Endothelial cell of umbilical vein (primary cell): ENCODE results near the gene RAB3IP. TPM values are rescaled to one million over a fixed set of nuclear protein-coding genes. Genes with fewer than 3 reads are reported as not detected.

Source experiments
- BruUV-seq: library from RNA; stranded (reverse); fragments of 400-500 nt; replicated peaks from 2 replicates; lab custom pipeline; 2021; lab: Mats Ljungman, UMichigan
- CTCF ChIA-PET: fragments of 300-600, 350-600 bp; sonication (Branson Sonifier 250); formaldehyde crosslinking; loops from one replicate; lab custom pipeline; 2021; ENCODE audit warnings: antibody characterized with exemption, inconsistent platforms; lab: Charles Lee
- POLR2A ChIA-PET: fragments of 300-600, 350-600 bp; sonication (Branson Sonifier 250); formaldehyde crosslinking; loops from one replicate; lab custom pipeline; 2021; ENCODE audit warnings: antibody characterized with exemption, inconsistent platforms; lab: Charles Lee
- DNase-seq: peaks from one replicate; pipeline ENCODE4 v3.0.0-alpha.2; 2011; ENCODE audit warnings: low read depth, low spot score
- FAIRE-seq: peaks from 2 replicates; lab custom pipeline; 2011; peaks lifted over from hg19 to GRCh38; lab: Jason Lieb, UNC
- H2AFZ ChIP-seq: 2 replicates; pipeline ENCODE4 v1.6.0; 2012; ENCODE audit warnings: low read depth, low read length, control low read depth, inconsistent platforms
- H3K27ac ChIP-seq: 2 replicates; pipeline ENCODE4 v1.5.1; 2011; ENCODE audit warnings: low read depth, mild to moderate bottlenecking, control low read depth, low read length, moderate library complexity; ENCODE audit not compliant: insufficient read depth
- H3K27me3 ChIP-seq, 2 experiments: 2 replicates each; pipeline versions ENCODE4 v1.6.0 to v1.6.1; 2011; ENCODE audit warnings: low read length in 2 of 2, mixed read lengths in 1 of 2; ENCODE audit not compliant: control insufficient read depth in 2 of 2, insufficient read depth in 2 of 2
- H3K36me3 ChIP-seq, 2 experiments: 2 replicates in 1 of 2; 3 replicates in 1 of 2; pipeline ENCODE4 v1.5.1; 2011; ENCODE audit warnings: low read length in 2 of 2, mild to moderate bottlenecking in 1 of 2, moderate library complexity in 1 of 2; ENCODE audit not compliant: control insufficient read depth in 2 of 2, insufficient read depth in 2 of 2; ENCODE audit errors: extremely low read depth in 1 of 2
- H3K4me1 ChIP-seq: 3 replicates; pipeline ENCODE4 v1.5.1; 2011; ENCODE audit warnings: mild to moderate bottlenecking, low read length; ENCODE audit not compliant: control insufficient read depth, insufficient read depth; ENCODE audit errors: extremely low read depth
- H3K4me2 ChIP-seq: 2 replicates; pipeline ENCODE4 v1.6.1; 2011; ENCODE audit warnings: low read length, control low read depth, mixed read lengths; ENCODE audit not compliant: insufficient read depth
- H3K4me3 ChIP-seq, 3 experiments: fragments of 200-600 bp in 1 of 3; sonication (generic), shearing (Covaris generic) in 1 of 3; replicated peaks in 1 of 3; 2 replicates each; pipeline ENCODE4 v1.5.1; 2011 to 2016; ENCODE audit warnings: control low read depth in 3 of 3, low read length in 3 of 3, mild to moderate bottlenecking in 2 of 3, inconsistent platforms in 1 of 3, low read depth in 1 of 3, moderate library complexity in 1 of 3; ENCODE audit not compliant: insufficient read depth in 1 of 3
- H3K79me2 ChIP-seq: 2 replicates; pipeline ENCODE4 v1.6.0; 2012; ENCODE audit warnings: low read length, inconsistent platforms; ENCODE audit not compliant: control insufficient read depth, insufficient read depth
- H3K9ac ChIP-seq: replicated peaks from 2 replicates; pipeline ENCODE3; 2011; ENCODE audit warnings: low read length, control low read depth; ENCODE audit not compliant: insufficient read depth; ENCODE audit errors: extremely low read depth
- H3K9me1 ChIP-seq: replicated peaks from 3 replicates; pipeline ENCODE4 v1.6.0; 2011; ENCODE audit warnings: mild to moderate bottlenecking, low read length; ENCODE audit not compliant: control insufficient read depth, insufficient read depth; ENCODE audit errors: extremely low read depth
- H3K9me3 ChIP-seq: replicated peaks from 2 replicates; pipeline ENCODE4 v1.5.1; 2012; ENCODE audit warnings: low read length, inconsistent platforms; ENCODE audit not compliant: control insufficient read depth, insufficient read depth
- H4K20me1 ChIP-seq: replicated peaks from 2 replicates; pipeline ENCODE3; 2011; ENCODE audit warnings: mild to moderate bottlenecking, low read length; ENCODE audit not compliant: control insufficient read depth, insufficient read depth; ENCODE audit errors: extremely low read depth
- EZH2 ChIP-seq: IDR thresholded peaks from 2 replicates; pipeline ENCODE4 v1.6.1; 2012; ENCODE audit warnings: borderline replicate concordance, low read depth, mild to moderate bottlenecking, moderate library complexity, low read length, inconsistent platforms; ENCODE audit not compliant: severe bottlenecking
- FOS ChIP-seq: IDR thresholded peaks from 2 replicates; pipeline ENCODE4 v1.6.1; 2011; ENCODE audit warnings: mild to moderate bottlenecking, low read length, moderate library complexity, borderline replicate concordance; ENCODE audit not compliant: insufficient read depth
- GATA2 ChIP-seq: IDR thresholded peaks from 2 replicates; pipeline ENCODE4 v1.7.0; 2011; ENCODE audit warnings: low read depth, mild to moderate bottlenecking, moderate library complexity, mixed read lengths, low read length; ENCODE audit not compliant: insufficient read length, insufficient read depth
- JUN ChIP-seq: IDR thresholded peaks from 2 replicates; pipeline ENCODE4 v1.6.1; 2011; ENCODE audit warnings: borderline replicate concordance, low read depth; ENCODE audit not compliant: insufficient read length, insufficient read depth
- MYC ChIP-seq: IDR thresholded peaks from one replicate; pipeline ENCODE4 v1.6.1; 2011; ENCODE audit warnings: mild to moderate bottlenecking, low read depth, low read length
- POLR2A ChIP-seq: IDR thresholded peaks from 2 replicates; pipeline ENCODE4 v1.6.1; 2012; ENCODE audit warnings: low read depth, mild to moderate bottlenecking, control low read depth, low read length
- POLR2AphosphoS5 ChIP-seq: IDR thresholded peaks from 2 replicates; pipeline ENCODE4 v1.6.1; 2012; ENCODE audit warnings: low read depth, mild to moderate bottlenecking, control low read depth, low read length, moderate library complexity; ENCODE audit not compliant: insufficient read depth
- dilution Hi-C: fragments of 300-500 bp; cut with MboI; formaldehyde crosslinking; loops from one replicate; pipeline ENCODE4 v1.15.0; 2019; ENCODE audit warnings: low sequenced_read_pairs; ENCODE audit not compliant: extremely low pct_ligation_motif_present
- intact Hi-C: fragments of 100-400 bp; cut with micrococcal nuclease; formaldehyde crosslinking; loops from one replicate; pipeline ENCODE4 v1.10.0; 2022
- polyA plus RNA-seq, 4 experiments: library from polyadenylated mRNA; depleted of rRNA in 3 of 4; stranded (reverse) in 3 of 4; unstranded in 1 of 4; fragments of >200 nt; gene quantifications; 2 replicates each; pipeline versions ENCODE4 v1.2.1 to v1.2.3, GENCODE V29; 2011 to 2012; ENCODE audit warnings: missing spikeins in 1 of 4
- total RNA-seq: library from RNA; stranded (reverse); gene quantifications from 2 replicates; pipeline ENCODE4 v1.2.3, GENCODE V29; 2021
- TF ChIP-seq, protein P1 (sequence below), 2 donors: IDR thresholded peaks; 1 replicate in 1 of 2; 2 replicates in 1 of 2; pipeline ENCODE4 v1.5.1; 2011; ENCODE audit warnings: low read length in 2 of 2, mild to moderate bottlenecking in 2 of 2, moderate library complexity in 2 of 2, control low read depth in 1 of 2, inconsistent platforms in 1 of 2, low read depth in 1 of 2; ENCODE audit not compliant: insufficient read depth in 1 of 2; ENCODE audit errors: extremely low read depth in 1 of 2
- TF ChIP-seq, protein P2 (sequence below): IDR thresholded peaks from 2 replicates; pipeline ENCODE4 v1.6.1; 2011; ENCODE audit not compliant: insufficient read depth, insufficient read length

The RAB3IP gene
- total and polyA plus RNA-seq, 2 donors (not counting 3 experiments of a cell fraction or from before 2014, with no cell fraction given): 9.6 to 13.3 TPM

DNA sequence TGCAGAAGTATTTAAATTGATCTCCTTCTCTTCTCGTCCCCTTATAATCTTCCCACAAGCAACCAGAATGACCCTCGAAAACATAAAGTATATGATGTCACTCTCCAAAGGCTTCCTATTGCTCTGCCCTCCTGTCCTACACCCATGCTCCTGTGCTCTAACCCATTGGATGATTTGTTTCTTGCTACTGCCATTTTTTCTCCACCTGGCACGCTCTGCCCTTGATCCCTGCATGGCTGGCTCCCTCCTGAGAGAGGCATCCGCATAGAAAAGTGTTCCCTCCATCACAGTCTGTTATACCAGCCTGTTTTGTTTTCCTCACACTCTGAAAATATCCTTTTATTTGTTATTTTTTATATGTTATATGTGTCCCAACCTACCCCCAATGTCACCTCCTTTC lies 106.2 kb downstream of the RAB3IP start:
- BruUV-seq: no TSS peak

DNA sequence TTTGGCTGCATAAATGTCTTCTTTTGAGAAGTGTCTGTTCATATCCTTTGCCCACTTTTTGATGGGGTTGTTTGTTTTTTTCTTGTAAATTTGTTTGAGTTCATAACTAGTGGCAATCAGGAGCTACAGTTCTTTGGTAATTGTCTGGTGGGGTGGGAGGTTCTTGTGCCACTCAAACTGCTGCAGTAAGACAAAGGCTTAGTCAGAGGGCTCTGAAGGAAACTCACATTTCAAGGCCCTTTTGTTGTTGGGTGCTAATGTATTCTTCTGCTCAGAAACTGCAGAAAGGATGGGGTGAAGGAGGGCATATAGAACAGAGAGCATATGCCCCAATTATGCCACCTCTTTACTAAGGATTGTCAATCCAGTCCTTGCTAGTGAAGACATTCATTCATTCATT lies 108.3 kb downstream of the RAB3IP start:
- Histone ChIP-seq H2AFZ (no peak overlapping the region), H3K4me1 (no peaks in the 10 kb centered on the region), H3K27ac (no peak overlapping the region), H4K20me1 (no peaks in the 10 kb centered on the region), H3K4me2 (no peak overlapping the region), H3K27me3 (no peaks in the 10 kb centered on the region), H3K79me2 (no peaks in the 10 kb centered on the region), H3K9me3 (no peaks in the 10 kb centered on the region), H3K9me1 (no peaks in the 10 kb centered on the region), H3K4me3 (no peak overlapping the region), H3K9ac (no peak overlapping the region), H3K36me3 (no peaks in the 10 kb centered on the region)
- dilution Hi-C loops: no loop called here
- ChIA-PET CTCF (no interaction called here), POLR2A (no interaction called here)
- FAIRE-seq (no peak), DNase-seq (no peak)
- BruUV-seq: no TSS peak
- intact Hi-C loops: no loop called here
- TF ChIP-seq JUN (no peak), GATA2 (no peak), MYC (no peak), EZH2 (no peak), FOS (no peak), POLR2AphosphoS5 (no peak), POLR2A (no peak)
- TF ChIP-seq, protein P1, sequence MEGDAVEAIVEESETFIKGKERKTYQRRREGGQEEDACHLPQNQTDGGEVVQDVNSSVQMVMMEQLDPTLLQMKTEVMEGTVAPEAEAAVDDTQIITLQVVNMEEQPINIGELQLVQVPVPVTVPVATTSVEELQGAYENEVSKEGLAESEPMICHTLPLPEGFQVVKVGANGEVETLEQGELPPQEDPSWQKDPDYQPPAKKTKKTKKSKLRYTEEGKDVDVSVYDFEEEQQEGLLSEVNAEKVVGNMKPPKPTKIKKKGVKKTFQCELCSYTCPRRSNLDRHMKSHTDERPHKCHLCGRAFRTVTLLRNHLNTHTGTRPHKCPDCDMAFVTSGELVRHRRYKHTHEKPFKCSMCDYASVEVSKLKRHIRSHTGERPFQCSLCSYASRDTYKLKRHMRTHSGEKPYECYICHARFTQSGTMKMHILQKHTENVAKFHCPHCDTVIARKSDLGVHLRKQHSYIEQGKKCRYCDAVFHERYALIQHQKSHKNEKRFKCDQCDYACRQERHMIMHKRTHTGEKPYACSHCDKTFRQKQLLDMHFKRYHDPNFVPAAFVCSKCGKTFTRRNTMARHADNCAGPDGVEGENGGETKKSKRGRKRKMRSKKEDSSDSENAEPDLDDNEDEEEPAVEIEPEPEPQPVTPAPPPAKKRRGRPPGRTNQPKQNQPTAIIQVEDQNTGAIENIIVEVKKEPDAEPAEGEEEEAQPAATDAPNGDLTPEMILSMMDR (IDR thresholded peaks at IDR 0.05; ENCODE audit: extremely low read depth in 1 of 2, insufficient read depth in 1 of 2, low read depth in 1 of 2, low read length in 2 of 2): no peak
- TF ChIP-seq, protein P2, sequence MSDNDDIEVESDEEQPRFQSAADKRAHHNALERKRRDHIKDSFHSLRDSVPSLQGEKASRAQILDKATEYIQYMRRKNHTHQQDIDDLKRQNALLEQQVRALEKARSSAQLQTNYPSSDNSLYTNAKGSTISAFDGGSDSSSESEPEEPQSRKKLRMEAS: no peak

More for the DNA sequence above, 106.2 kb downstream of the RAB3IP start:
- ChIA-PET CTCF (no interaction called here), POLR2A (interaction anchor here (0.7 kb wide), 1 partner anchor 8 kb away, joined by 4 read pairs; no protein-coding TSS in a partner anchor)
- H3K9me3 ChIP-seq: no peaks in the 10 kb centered on the region
- no peaks in the 10 kb centered on the region for H3K9me1 ChIP-seq
- no peaks in the 10 kb centered on the region for H3K79me2 ChIP-seq
- dilution Hi-C loops: no loop called here
- no peak overlapping the region for H3K27ac ChIP-seq
- no peaks in the 10 kb centered on the region for H3K36me3 ChIP-seq
- no peaks in the 10 kb centered on the region for H4K20me1 ChIP-seq
- no peak for TF ChIP-seq POLR2A
- TF ChIP-seq EZH2: no peak
- TF ChIP-seq POLR2AphosphoS5: no peak
- TF ChIP-seq, protein P2: no peak
- H3K27me3 ChIP-seq: peaks cover 0 to 2% of the 10 kb centered on the region in 2 experiments
- intact Hi-C loops: no loop called here
- no peak overlapping the region for H2AFZ ChIP-seq
- H3K9ac ChIP-seq: no peak overlapping the region
- H3K4me2 ChIP-seq: no peak overlapping the region
- DNase-seq: no peak
- FAIRE-seq: no peak
- no peaks in the 10 kb centered on the region for H3K4me1 ChIP-seq
- no peak overlapping the region for H3K4me3 ChIP-seq
